PC-3 (cell line): Measurements from ENCODE around the gene GAL3ST1.

Experiments
- CTCF ChIP-seq: fragments of 300-600 bp; sonication (generic); conservative IDR thresholded peaks from 2 replicates; pipeline ENCODE4 v1.5.1; 2017; ENCODE audit warnings: antibody characterized with exemption, low read depth, mild to moderate bottlenecking, low read length
- EZH2 ChIP-seq: fragments of 300-600 bp; sonication (generic); IDR thresholded peaks from one replicate; pipeline ENCODE4 v1.6.1; 2017; ENCODE audit warnings: antibody characterized with exemption, mild to moderate bottlenecking, low read length; ENCODE audit not compliant: unreplicated experiment

- peak; percentile 50 for TF ChIP-seq CTCF
- TF ChIP-seq EZH2: no peak
These were observed 27.6 kb upstream of the GAL3ST1 start for GRCh38 chr22:30602049-30602448.
